Fibroblast of skin of back (primary cell): ENCODE results near the gene CCDC157. TPM values are rescaled to one million over a fixed set of nuclear protein-coding genes. Genes with fewer than 3 reads are reported as not detected.

Experiments
- DNase-seq: peaks from one replicate; pipeline ENCODE4 v3.0.0-alpha.2; 2013
- polyA plus RNA-seq, 2 experiments: library from polyadenylated mRNA; unstranded; fragments of 120-200 nt; gene quantifications; one replicate each; pipeline ENCODE4 v1.2.1, GENCODE V29; 2013; ENCODE audit not compliant: insufficient read length in 2 of 2

Gene CCDC157
- 2.4 TPM for polyA plus RNA-seq (2013, experiment 1 of 2; ENCODE audit: insufficient read length)
- 1.00 TPM for polyA plus RNA-seq (2013, experiment 2 of 2; ENCODE audit: insufficient read length)

DNA sequence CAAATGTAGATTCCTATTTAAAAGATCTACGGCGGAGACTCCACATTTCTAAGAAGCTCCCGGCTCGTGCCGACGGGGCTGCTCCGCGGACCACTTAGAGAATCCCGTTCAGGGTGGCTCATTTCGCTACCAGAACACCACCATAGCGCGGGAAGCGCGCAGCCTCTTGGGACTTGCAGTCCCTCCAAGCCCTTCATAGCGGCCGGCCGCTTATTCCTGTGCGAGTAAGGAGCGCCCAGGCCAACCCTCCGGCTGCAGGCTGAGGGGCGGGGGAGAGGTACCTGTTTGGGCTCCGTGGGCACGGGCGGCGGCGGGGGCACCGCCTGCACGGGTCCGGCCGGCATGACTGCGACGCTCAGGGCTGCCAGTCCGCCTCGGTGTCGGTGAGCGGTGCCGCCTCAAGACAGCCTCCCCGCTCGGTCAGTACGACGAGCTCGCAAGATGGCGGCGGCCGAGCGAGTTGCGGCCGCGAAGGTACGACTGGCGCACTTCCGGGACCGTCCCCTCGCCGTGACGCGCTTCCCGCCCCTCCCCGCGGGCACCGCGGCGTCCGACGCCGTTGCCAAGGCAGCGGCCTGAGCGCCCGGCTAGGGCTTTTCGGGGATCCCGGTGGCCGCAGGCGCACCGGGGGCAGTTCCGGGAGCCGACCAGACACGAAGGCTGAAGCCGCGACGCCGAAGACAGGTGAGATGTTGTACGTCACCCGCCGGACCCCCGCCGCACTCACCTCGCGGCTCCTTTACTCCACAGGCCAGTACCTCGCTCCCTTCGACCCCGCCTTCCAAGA is at the start of gene CCDC157, which contains the start of gene SF3A1:
CCDC157 (plus strand) TSS at position 559 of the 787 bp plus-strand sequence. CDS start 8,994 bp downstream, outside the sequence.
SF3A1 (minus strand) TSS at position 446 of the 787 bp plus-strand sequence; CDS start at position 344, 102 bp downstream.
- DNase-seq = peak; percentile 91

DNA sequence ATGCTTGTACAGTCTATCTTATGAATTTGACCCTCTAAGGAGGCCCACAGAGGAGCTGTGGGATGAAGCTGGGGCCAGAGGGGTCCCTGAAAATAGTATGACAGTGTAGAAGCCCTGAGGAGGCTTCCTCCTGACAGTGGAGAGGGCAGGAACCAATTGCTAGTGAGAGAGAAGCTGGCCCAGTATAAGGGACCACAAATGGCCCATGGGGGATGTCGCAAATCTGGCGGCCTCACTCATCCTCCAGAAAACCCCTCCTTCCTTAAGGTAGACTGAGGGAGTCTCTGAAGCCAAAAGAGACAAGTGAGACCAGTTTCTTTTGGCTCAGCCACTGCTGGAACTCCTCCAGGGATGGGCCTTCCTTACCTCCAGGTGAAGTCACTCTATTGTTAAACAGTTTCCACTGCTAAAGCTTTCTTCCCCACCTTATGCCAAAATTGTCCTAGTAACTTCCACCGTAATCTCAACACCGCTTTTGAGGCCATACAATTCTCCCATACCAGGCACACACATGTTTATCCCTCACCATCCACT is 49.7 kb upstream of the CCDC157 start:
- DNase-seq = no peak

DNA sequence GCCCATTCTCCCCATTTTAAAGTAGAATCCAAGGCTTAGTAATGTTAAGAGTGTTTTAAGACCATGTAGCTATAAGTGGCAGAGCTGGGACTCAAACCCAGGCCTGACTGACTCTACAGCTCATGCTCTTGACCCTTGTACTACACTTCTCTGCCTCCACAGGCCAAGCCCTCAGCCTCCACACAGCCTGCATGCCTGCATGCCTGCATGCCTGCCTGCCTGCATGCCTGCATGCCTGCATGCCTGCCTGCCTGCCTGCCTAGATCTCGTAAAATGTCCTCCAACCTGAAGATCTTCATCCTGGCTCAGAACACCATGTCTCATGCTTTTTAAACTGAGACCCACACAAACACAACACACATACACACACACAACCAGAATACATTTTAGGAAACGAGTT is 48.7 kb upstream of the CCDC157 start:
- no peak for DNase-seq

GRCh38 chr22:30308518-30309230 is 48.1 kb upstream of the CCDC157 start:
- DNase-seq = no peak

- DNase-seq = peak; percentile 45
These were observed 46.7 kb upstream of the CCDC157 start for GRCh38 chr22:30309951-30310741.

DNA sequence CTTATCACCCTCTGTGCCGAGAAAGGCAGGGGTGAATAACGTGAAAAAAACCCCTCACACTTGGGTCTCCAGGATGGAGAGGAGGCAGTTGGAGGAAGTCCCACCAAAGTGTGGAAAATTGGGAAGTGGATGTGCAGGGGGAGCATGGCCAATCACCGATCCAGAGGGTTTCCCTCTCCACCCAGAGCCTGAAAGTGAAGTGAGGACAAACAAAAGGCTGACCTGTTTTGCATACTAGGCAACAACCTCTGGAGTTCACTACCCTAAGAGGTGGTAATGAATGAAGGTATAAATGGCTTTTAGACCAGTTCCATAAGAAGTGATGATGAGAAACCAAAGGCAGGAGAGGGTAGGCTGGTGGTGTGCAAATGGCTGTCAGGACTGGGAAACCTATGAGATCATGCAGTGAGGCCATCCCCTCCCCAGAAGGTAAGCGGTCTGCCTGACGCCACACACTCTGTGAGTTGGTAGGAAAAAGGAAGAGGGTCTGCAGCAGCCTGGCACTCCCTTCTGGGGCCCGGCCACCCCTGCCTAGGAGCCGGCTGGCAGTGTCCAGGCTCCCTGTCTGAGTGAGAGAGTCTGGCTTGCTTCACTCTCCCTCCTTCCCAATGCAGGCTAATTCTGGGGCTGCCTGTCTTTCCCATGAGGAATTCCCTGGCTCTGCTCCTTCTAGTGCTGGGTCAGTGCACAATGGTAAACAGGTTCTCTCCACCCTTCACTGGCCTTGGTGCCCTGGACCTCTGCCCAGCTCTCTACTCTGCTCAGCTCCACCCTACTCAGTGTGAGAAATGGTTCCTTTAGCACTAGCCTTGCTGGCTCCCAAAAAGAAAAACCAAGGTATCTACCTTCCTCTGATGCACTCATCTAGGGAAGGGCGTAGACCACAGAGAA is 45.7 kb upstream of the CCDC157 start:
- peak; percentile 40 for DNase-seq

DNA sequence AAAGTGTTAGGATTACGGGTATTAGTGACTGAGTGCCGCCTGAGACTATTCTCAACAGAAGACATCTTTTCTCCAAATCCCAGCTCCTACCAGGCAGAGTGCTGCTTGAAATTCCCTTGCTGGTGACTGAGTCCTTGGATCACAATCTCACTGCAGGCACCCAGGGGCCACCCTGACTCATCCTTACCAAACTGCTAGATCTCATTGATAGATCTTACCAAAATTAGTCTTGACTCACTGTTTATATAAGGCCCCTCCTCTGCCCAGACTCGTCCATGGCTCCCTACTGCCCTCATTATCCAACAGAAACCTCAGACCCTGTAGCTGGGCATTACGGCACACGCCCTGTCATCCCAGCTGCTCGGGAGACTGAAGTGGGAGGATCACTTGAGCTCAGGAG is 44.8 kb upstream of the CCDC157 start:
- peak; percentile 88 for DNase-seq

GRCh38 chr22:30313527-30314363 is 43.1 kb upstream of the CCDC157 start:
- no peak for DNase-seq

GRCh38 chr22:30314915-30315314 is 41.9 kb upstream of the CCDC157 start:
- no peak for DNase-seq

DNA sequence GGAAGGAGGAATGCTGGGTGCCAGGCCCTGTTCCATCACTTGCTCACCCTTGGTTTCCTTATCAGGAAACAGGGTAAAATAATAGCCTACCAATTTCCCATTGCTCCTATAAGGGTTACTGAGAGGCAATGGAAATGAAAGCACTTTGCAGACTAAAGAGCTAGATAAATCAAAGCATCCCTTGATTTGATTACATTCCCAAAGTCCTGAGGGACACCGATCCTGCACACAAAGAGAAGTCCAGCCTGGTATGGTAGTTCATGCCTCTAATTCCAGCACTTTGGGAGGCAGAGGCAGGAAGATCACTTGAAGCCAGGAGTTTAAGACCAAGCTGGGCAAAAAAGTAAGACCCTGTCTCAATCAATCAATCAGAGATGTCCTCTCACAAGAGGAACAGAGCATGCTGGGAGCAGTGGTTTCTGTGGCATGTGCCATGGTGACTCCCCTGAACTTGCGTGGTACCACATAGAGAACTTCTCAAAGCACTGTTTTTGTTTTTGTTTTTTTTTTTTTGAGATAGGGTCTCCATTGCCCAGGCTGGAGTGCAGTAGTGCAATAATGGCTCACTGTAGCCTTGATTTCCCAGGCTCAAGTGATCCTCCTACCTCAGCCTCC is 40.7 kb upstream of the CCDC157 start:
- DNase-seq = no peak

- no peak for DNase-seq
These were observed 39.0 kb upstream of the CCDC157 start for GRCh38 chr22:30317778-30318177.

GRCh38 chr22:30318799-30319419 is 37.9 kb upstream of the CCDC157 start:
- DNase-seq = no peak

DNA sequence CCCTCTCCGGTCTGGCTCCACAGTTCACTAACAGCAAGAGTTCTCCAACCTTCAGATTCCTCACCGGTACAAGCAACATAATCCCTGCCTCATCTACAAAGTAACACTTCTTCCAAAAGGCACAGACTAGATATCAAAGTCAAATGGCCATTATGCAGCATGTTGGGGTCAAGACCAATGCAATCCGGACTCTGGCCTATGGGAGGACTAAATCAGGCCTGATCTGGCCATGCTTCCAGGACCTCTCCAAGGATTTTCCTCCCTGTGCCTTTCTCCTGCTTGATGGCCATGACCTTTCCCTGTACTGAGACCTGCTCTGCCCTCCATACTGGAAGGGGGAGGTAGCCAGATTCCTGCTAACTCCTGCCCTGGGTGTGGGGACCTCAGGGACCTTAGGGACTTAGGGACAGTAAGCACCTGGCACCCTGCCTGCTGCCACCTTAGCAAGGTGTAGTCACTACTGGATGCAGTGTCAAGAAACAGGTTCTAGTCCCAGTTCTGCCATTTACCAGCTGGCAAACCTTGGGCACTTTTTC is 36.7 kb upstream of the CCDC157 start:
- DNase-seq = no peak

- DNase-seq = no peak
These were observed 35.3 kb upstream of the CCDC157 start for GRCh38 chr22:30321461-30321860.

DNA sequence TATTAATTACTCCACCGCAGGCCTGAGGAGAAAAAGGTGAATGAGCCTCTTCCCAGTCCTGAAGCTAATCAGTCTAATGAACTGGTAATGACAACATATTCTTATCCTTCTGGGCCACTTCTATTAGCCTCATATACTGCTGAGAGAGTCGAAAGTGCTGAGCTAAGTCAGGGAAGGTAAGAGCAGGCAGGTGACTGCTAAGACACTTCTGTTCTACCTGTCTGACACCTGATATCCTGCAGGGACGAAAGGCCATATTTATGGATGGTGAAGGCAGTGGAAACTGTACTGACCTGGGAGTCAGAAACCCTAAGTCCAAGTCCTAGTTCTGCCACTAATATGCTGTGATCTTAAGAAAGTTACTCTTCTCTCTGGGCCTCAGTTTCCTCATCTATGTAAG is 33.6 kb upstream of the CCDC157 start:
- no peak for DNase-seq

DNA sequence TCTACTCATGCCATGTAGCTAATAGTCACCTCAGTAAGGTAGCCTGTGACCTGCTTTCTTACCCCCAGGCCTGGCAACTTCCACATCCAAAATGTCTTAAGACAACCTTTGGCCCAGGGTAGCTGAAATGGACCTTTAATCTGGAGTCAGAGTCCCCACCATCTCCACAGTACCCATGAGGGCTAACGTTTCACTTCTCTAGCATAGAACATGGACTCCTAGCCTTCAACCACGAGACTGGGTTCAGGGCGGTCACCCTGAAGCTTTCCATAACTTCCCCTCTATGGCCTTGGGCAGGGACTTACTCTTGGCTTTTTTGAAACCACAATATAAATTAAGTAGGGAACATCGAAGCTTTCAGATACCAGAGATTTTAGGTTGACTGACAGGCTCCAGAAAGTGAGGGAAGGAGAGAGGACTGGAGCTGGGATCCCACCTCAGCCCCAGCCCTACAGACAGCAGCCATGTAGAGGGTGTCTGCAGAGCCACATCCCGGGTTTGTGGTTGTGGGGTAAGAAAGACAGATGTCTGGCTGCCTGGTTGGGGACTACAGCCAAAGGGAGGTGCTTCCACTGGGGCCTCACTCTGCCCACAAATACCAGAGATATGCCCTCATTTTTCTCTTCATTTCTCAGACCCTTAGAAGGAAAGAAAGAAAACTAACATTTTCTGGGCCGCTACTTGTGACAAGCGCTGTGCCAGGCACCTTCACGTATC is 32.6 kb upstream of the CCDC157 start:
- DNase-seq = peak; percentile 61

- peak; percentile 90 for DNase-seq
These were observed 31.6 kb upstream of the CCDC157 start for GRCh38 chr22:30325065-30325720.

DNA sequence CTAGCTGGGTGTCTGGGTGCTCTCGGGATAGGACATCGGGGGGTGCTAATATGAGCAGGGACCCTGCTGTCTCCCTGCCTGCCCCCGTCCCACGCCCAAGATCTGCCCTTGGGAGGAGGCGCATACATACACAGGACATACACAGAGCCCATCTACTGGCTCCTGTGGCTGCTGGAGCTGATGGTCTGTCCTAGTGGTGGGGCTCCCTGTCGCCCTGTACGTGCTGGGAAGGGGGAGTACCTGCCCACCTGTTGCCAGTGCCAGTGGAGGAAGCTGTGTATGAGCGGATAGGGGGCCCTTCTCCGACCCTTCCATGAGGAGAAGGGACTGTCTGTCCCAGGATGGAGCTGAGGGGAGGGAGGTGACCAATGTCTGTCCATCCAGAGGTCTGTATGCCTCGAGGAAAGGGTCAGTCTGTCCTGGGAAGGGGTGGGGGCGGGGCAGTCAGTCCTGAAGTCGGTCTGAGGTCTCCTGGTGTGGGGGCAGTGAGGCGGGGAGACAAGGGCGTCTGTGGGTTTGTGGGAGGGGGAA is 31.0 kb upstream of the CCDC157 start:
- DNase-seq = no peak
